Liver (tissue), 9 donors: ENCODE measurements around the gene LRP5. TPM values are rescaled to one million over a fixed set of nuclear protein-coding genes. Genes with fewer than 3 reads are reported as not detected.

Experiments used
- DNase-seq: peaks from one replicate; pipeline ENCODE4 v3.0.0-alpha.2; 2017; ENCODE audit warnings: low spot score
- H3K27ac ChIP-seq, 2 donors: one replicate each; pipeline ENCODE4 v1.7.0; 2013; ENCODE audit warnings: inconsistent platforms in 2 of 2, low read length in 2 of 2, control low read depth in 1 of 2, low read depth in 1 of 2, mild to moderate bottlenecking in 1 of 2
- H3K27me3 ChIP-seq, 4 donors: one replicate each; pipeline versions ENCODE4 v1.6.1 to v1.7.0; 2013; ENCODE audit warnings: low read length in 3 of 4, inconsistent platforms in 1 of 4, mild to moderate bottlenecking in 1 of 4, moderate library complexity in 1 of 4; ENCODE audit not compliant: control insufficient read depth in 4 of 4, insufficient read depth in 4 of 4
- H3K36me3 ChIP-seq, 4 donors: one replicate each; pipeline versions ENCODE4 v1.6.1 to v1.7.0; 2013; ENCODE audit warnings: low read length in 3 of 4, mild to moderate bottlenecking in 3 of 4, low read depth in 1 of 4, moderate library complexity in 1 of 4; ENCODE audit not compliant: control insufficient read depth in 4 of 4, insufficient read depth in 3 of 4
- H3K4me1 ChIP-seq, 4 donors: one replicate each; pipeline versions ENCODE4 v1.6.1 to v1.7.0; 2013; ENCODE audit warnings: low read length in 3 of 4, mild to moderate bottlenecking in 3 of 4, moderate library complexity in 1 of 4; ENCODE audit not compliant: control insufficient read depth in 4 of 4, insufficient read depth in 4 of 4
- H3K4me3 ChIP-seq, 3 donors: one replicate each; pipeline versions ENCODE4 v1.6.1 to v1.7.0; 2013; ENCODE audit warnings: low read length in 3 of 3, control low read depth in 1 of 3, low read depth in 1 of 3, mild to moderate bottlenecking in 1 of 3
- H3K9ac ChIP-seq, 2 donors: one replicate each; pipeline ENCODE4 v1.7.0; 2013; ENCODE audit warnings: low read length in 2 of 2, mild to moderate bottlenecking in 2 of 2, moderate library complexity in 2 of 2, control low read depth in 1 of 2, low read depth in 1 of 2
- H3K9me3 ChIP-seq, 4 donors: one replicate each; pipeline versions ENCODE4 v1.6.1 to v1.7.0; 2013; ENCODE audit warnings: low read length in 3 of 4; ENCODE audit not compliant: control insufficient read depth in 4 of 4
- CTCF ChIP-seq: fragments of 150-350 bp; IDR thresholded peaks from 2 replicates; pipeline ENCODE4 v1.5.1; 2017; ENCODE audit warnings: improper control_type of control experiment, low read depth, low read length; ENCODE audit not compliant: missing input control
- EGR1 ChIP-seq, 2 donors: IDR thresholded peaks; 2 replicates each; pipeline ENCODE4 v1.6.1; 2016 to 2018; ENCODE audit warnings: antibody characterized with exemption in 2 of 2, low read depth in 2 of 2
- FOXA1 ChIP-seq: IDR thresholded peaks from 2 replicates; pipeline ENCODE4 v1.6.1; 2016; ENCODE audit warnings: antibody characterized with exemption
- GABPA ChIP-seq, 2 donors: IDR thresholded peaks in 1 of 2; conservative IDR thresholded peaks in 1 of 2; 2 replicates each; pipeline ENCODE4 v1.6.1; 2016; ENCODE audit warnings: antibody characterized with exemption in 2 of 2, mild to moderate bottlenecking in 1 of 2, moderate library complexity in 1 of 2
- HNF4A ChIP-seq, 2 donors: conservative IDR thresholded peaks; 2 replicates each; pipeline ENCODE4 v1.6.1; 2016; ENCODE audit warnings: antibody characterized with exemption in 2 of 2, mild to moderate bottlenecking in 2 of 2
- HNF4G ChIP-seq: IDR thresholded peaks from 2 replicates; pipeline ENCODE4 v1.6.1; 2016; ENCODE audit warnings: antibody characterized with exemption
- JUND ChIP-seq, 2 donors: IDR thresholded peaks; 2 replicates each; pipeline ENCODE4 v1.6.1; 2016; ENCODE audit warnings: antibody characterized with exemption in 2 of 2
- MAX ChIP-seq: IDR thresholded peaks from 2 replicates; pipeline ENCODE4 v1.6.1; 2016; ENCODE audit warnings: antibody characterized with exemption
- NR2F2 ChIP-seq: IDR thresholded peaks from 2 replicates; pipeline ENCODE4 v1.6.1; 2016; ENCODE audit warnings: antibody characterized with exemption
- RAD21 ChIP-seq, 2 donors: IDR thresholded peaks; 2 replicates each; pipeline ENCODE4 v1.6.1; 2016; ENCODE audit warnings: antibody characterized with exemption in 2 of 2, mild to moderate bottlenecking in 2 of 2
- REST ChIP-seq: IDR thresholded peaks from 2 replicates; pipeline ENCODE4 v1.6.1; 2016; ENCODE audit warnings: antibody characterized with exemption, mild to moderate bottlenecking
- RXRA ChIP-seq, 2 donors: IDR thresholded peaks; 2 replicates each; pipeline ENCODE4 v1.6.1; 2017 to 2018; ENCODE audit warnings: antibody characterized with exemption in 2 of 2, mild to moderate bottlenecking in 1 of 2
- SP1 ChIP-seq: IDR thresholded peaks from 2 replicates; pipeline ENCODE4 v1.6.1; 2018; ENCODE audit warnings: antibody characterized with exemption, mild to moderate bottlenecking
- TAF1 ChIP-seq: conservative IDR thresholded peaks from 2 replicates; pipeline ENCODE4 v1.6.1; 2016; ENCODE audit warnings: antibody characterized with exemption, mild to moderate bottlenecking
- YY1 ChIP-seq: IDR thresholded peaks from 2 replicates; pipeline ENCODE4 v1.6.1; 2016; ENCODE audit warnings: antibody characterized with exemption, mild to moderate bottlenecking
- ZBTB33 ChIP-seq: IDR thresholded peaks from 2 replicates; pipeline ENCODE4 v1.6.1; 2016; ENCODE audit warnings: antibody characterized with exemption
- WGBS: extraction: QIAGEN DNeasy Blood & Tissue Kit; methylation state at CpG from one replicate; pipeline ENCODE4 v1.1.7; 2013; 5-methylcytosine and 5-hydroxymethylcytosine counted together
- polyA plus RNA-seq, 2 donors: library from polyadenylated mRNA; stranded (reverse) in 1 of 2; unstranded in 1 of 2; fragments of 200-250 nt in 1 of 2; fragments of >200 nt in 1 of 2; fragmentation: Nextera tagmentation in 1 of 2; extraction: Ambion mirVana in 1 of 2; gene quantifications; one replicate each; pipeline versions ENCODE4 v1.2.1 to v1.2.3, GENCODE V29; 2013 to 2015
- total RNA-seq, 2 donors: library from RNA; depleted of rRNA; stranded (reverse); fragments of >200 nt; gene quantifications; one replicate each; pipeline ENCODE4 v1.2.3, GENCODE V29; 2014
- TF ChIP-seq, protein P1 (sequence below): IDR thresholded peaks from 2 replicates; pipeline ENCODE4 v1.6.1; 2016; ENCODE audit warnings: antibody characterized with exemption
- donor health status: healthy.
- donor health status: healthy.
- donor health status: healthy.
- donor health status: healthy.
- donor health status: healthy.

Gene LRP5
- total and polyA plus RNA-seq, 4 donors, result 48.9 to 99.3 (median 71.3) TPM

GRCh38 chr11:68379206-68379605, 66.8 kb downstream of the LRP5 start:
- H3K36me3 ChIP-seq, result peaks cover 0 to 6% (median under 1%) of the 10 kb centered on the region in 4 donors
- no peak for TF ChIP-seq NR2F2
- TF ChIP-seq ZBTB33, result no peak
- TF ChIP-seq YY1, result no peak
- no peak for TF ChIP-seq REST
- TF ChIP-seq RXRA (IDR thresholded peaks at IDR 0.05), result no peak
- no peak for TF ChIP-seq FOXA1
- TF ChIP-seq MAX, result no peak
- no peak for TF ChIP-seq GABPA (IDR thresholded peaks at IDR 0.05 in 1 of 2, conservative IDR thresholded peaks at IDR 0.05 in 1 of 2)
- TF ChIP-seq JUND (IDR thresholded peaks at IDR 0.05), result no peak
- TF ChIP-seq RAD21 (IDR thresholded peaks at IDR 0.05), result no peak
- TF ChIP-seq HNF4A (conservative IDR thresholded peaks at IDR 0.05), result no peak
- TF ChIP-seq CTCF, result no peak
- no peak for TF ChIP-seq EGR1 (IDR thresholded peaks at IDR 0.05; ENCODE audit: low read depth in 2 of 2)
- TF ChIP-seq HNF4G, result no peak
- TF ChIP-seq TAF1, result no peak
- TF ChIP-seq SP1, result no peak
- TF ChIP-seq, protein P1, sequence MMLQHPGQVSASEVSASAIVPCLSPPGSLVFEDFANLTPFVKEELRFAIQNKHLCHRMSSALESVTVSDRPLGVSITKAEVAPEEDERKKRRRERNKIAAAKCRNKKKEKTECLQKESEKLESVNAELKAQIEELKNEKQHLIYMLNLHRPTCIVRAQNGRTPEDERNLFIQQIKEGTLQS, result no peak
- DNase-seq, result no peak
- H3K9me3 ChIP-seq, result no peaks in the 10 kb centered on the region
- no peaks in the 10 kb centered on the region for H3K27me3 ChIP-seq
- H3K9ac ChIP-seq, result no peak overlapping the region
- no peak overlapping the region for H3K4me3 ChIP-seq
- WGBS, result 69% methylated on average over 11 of the region's 11 CpGs
- H3K27ac ChIP-seq, result peak overlapping the region; percentile 36 to 72
- peaks cover 38 to 94% (median 79%) of the 10 kb centered on the region in 4 donors for H3K4me1 ChIP-seq
